Nephron (organoid): ENCODE data around the gene PTPRCAP.
A peak's percentile ranks its signal among the peaks of the same experiment; 100 is the strongest.

ENCODE experiments used
- H3K27ac Mint-ChIP-seq, 3 experiments: 2 replicates each; pipeline ENCODE4 v1.8.0; 2020; ENCODE audit warnings: mixed read lengths in 3 of 3, mild to moderate bottlenecking in 2 of 3, moderate library complexity in 1 of 3
- H3K27me3 Mint-ChIP-seq: 2 replicates; pipeline ENCODE4 v1.8.0; 2021; ENCODE audit warnings: low read depth, mild to moderate bottlenecking, moderate library complexity, mixed read lengths
- H3K36me3 Mint-ChIP-seq: 2 replicates; pipeline ENCODE4 v1.8.0; 2020; ENCODE audit warnings: low read depth, mixed read lengths
- H3K4me1 Mint-ChIP-seq: 2 replicates; pipeline ENCODE4 v1.8.0; 2020; ENCODE audit warnings: mixed read lengths
- H3K4me3 Mint-ChIP-seq, 3 experiments: 2 replicates each; pipeline ENCODE4 v1.8.0; 2020; ENCODE audit warnings: mild to moderate bottlenecking in 3 of 3, mixed read lengths in 3 of 3, moderate library complexity in 2 of 3
- H3K9me3 Mint-ChIP-seq: 2 replicates; pipeline ENCODE4 v1.8.0; 2020; ENCODE audit warnings: mixed read lengths
- CTCF ChIP-seq, 3 experiments: fragments of 200-600 bp; sonication (generic); IDR thresholded peaks; one replicate each; pipeline ENCODE4 v1.5.0; 2021; ENCODE audit warnings: antibody characterized with exemption in 3 of 3; ENCODE audit not compliant: unreplicated experiment in 3 of 3

The PTPRCAP gene

GRCh38 chr11:67392183-67392715 is 45.2 kb downstream of the PTPRCAP start:
- Mint-ChIP-seq H3K4me1 (peaks cover 30% of the 10 kb centered on the region), H3K27ac (peak overlapping the region in 1 of 3 experiments; percentile 49), H3K36me3 (peaks cover 4% of the 10 kb centered on the region), H3K9me3 (no peaks in the 10 kb centered on the region), H3K4me3 (peak overlapping the region; percentile 88 to 90 (median 89)), H3K27me3 (no peaks in the 10 kb centered on the region)
- no peak for TF ChIP-seq CTCF (IDR thresholded peaks at IDR 0.05; ENCODE audit: unreplicated experiment in 3 of 3)

DNA sequence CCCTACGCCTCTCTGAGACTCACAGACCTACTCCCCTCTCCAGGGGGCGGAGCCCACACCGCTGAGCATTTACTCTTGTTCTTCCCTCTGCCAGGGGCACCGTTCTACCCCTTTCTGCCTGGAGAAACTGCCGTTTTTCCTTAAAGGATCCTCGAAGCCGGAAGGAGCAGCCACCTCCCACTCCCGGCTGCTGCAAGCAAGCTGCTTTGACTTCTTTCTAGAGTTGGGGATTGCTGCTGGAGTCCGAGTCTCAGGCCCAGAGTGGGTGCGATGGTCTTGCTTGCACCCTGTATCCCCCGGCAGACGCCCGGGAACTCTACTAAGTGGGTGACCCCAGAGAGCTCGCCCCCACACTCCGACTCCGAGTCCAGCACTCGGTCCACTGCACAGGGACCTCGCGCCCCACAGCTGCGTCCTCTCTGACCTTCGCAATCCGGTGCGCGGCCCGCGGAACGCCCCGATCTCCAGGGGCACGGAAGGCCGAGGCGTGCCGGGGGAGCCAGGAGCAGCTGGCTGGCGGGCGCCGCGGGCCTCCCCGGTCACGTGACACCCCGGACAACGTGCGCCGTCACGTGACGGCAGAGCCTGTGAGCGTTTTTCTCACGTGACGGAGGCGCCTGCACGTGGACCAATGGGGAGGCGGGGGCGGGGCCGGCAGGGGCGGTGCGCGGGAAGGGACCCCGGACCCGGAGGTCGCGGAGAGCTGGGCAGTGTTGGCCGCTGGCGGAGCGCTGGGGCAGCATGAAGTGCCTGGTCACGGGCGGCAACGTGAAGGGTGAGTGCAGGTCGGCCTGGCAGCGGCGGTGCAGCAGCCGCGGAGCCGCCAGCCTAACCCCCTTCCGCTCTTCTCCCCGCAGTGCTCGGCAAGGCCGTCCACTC is 45.9 kb downstream of the PTPRCAP start, which contains the start of gene RAD9A:
Gene RAD9A (plus strand): TSS at position 683 of the 879 bp plus-strand sequence. CDS start 59 bp downstream, at position 742.
- Mint-ChIP-seq H3K9me3 (no peaks in the 10 kb centered on the region), H3K27ac (peak within 1 kb of the TSS; percentile 78 to 97 (median 85)), H3K4me1 (peaks cover 33% of the 10 kb centered on the region), H3K4me3 (peak within 1 kb of the TSS; percentile 88 to 90 (median 89)), H3K27me3 (no peaks in the 10 kb centered on the region), H3K36me3 (peaks cover 4% of the 10 kb centered on the region)
- TF ChIP-seq CTCF (IDR thresholded peaks at IDR 0.05; ENCODE audit: unreplicated experiment in 3 of 3) = no peak

- H3K4me3 Mint-ChIP-seq = peak overlapping the region; percentile 88 to 90 (median 89)
- peak overlapping the region; percentile 78 to 97 (median 85) for H3K27ac Mint-ChIP-seq
- no peaks in the 10 kb centered on the region for H3K27me3 Mint-ChIP-seq
- H3K36me3 Mint-ChIP-seq = no peaks in the 10 kb centered on the region
- H3K4me1 Mint-ChIP-seq = peaks cover 33% of the 10 kb centered on the region
- no peak for TF ChIP-seq CTCF (IDR thresholded peaks at IDR 0.05; ENCODE audit: unreplicated experiment in 3 of 3)
- no peaks in the 10 kb centered on the region for H3K9me3 Mint-ChIP-seq
Observed at GRCh38 chr11:67390947-67391303, 46.6 kb downstream of the PTPRCAP start.

GRCh38 chr11:67389477-67389876 is 48.0 kb downstream of the PTPRCAP start:
- Mint-ChIP-seq H3K27ac (peak overlapping the region; percentile 64 to 94 (median 89)), H3K9me3 (no peaks in the 10 kb centered on the region), H3K27me3 (peaks cover 6% of the 10 kb centered on the region), H3K4me1 (peaks cover 33% of the 10 kb centered on the region), H3K36me3 (no peaks in the 10 kb centered on the region), H3K4me3 (peak overlapping the region; percentile 85 to 90 (median 89))
- peak; percentile 56 to 62 (median 59) for TF ChIP-seq CTCF (IDR thresholded peaks at IDR 0.05; ENCODE audit: unreplicated experiment in 3 of 3)

DNA sequence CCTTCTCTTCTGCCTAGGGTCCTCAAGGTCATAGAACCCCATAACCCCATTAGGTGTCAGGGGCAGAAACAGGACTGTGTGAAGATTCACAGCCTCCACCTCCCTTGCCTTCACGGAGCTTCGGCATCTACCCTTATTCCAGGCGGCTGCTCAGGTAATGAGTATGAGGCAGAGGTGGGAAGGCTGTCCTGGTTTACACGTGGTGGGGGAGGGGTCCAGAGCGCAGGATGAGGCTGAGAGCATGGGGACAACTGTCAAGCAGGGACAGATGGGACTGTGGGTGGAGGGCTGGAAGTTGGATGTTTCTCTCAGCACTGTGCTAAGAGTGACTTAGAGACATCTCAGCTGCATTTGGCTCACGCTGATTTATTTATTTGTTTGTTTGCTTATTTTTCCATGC is 50.0 kb downstream of the PTPRCAP start:
- no peak for TF ChIP-seq CTCF (IDR thresholded peaks at IDR 0.05; ENCODE audit: unreplicated experiment in 3 of 3)
- H3K4me1 Mint-ChIP-seq = peaks cover 27% of the 10 kb centered on the region
- no peak overlapping the region for H3K27ac Mint-ChIP-seq
- no peaks in the 10 kb centered on the region for H3K36me3 Mint-ChIP-seq
- peaks cover 6% of the 10 kb centered on the region for H3K27me3 Mint-ChIP-seq
- H3K9me3 Mint-ChIP-seq = no peaks in the 10 kb centered on the region
- H3K4me3 Mint-ChIP-seq = peak overlapping the region in 2 of 3 experiments; percentile 29 to 44
